Upper lobe of left lung (tissue), 6 donors: ENCODE measurements around the gene ADAMTS16. TPM values are rescaled to one million over a fixed set of nuclear protein-coding genes. Genes with fewer than 3 reads are reported as not detected.

ENCODE experiments used
- ATAC-seq, 2 donors: fragments of 200-7000 bp; cut with Tn5 transposase; one replicate each; pipeline ENCODE4 v1.9.1; 2022; ENCODE audit warnings: mild to moderate bottlenecking in 2 of 2, moderate library complexity in 2 of 2; ENCODE audit not compliant: low FRiP score in 2 of 2
- DNase-seq, 2 donors: peaks; one replicate each; pipeline ENCODE4 v3.0.0-alpha.2; 2019 to 2020
- H3K27ac ChIP-seq, 4 donors: fragments of 200-600 bp; sonication (generic); one replicate each; pipeline ENCODE4 v1.5.1; 2016 to 2019
- H3K27me3 ChIP-seq, 4 donors: fragments of 200-600 bp; sonication (generic); one replicate each; pipeline ENCODE4 v1.5.1; 2017 to 2019
- H3K36me3 ChIP-seq, 4 donors: fragments of 200-600 bp; sonication (generic); one replicate each; pipeline ENCODE4 v1.5.1; 2016 to 2019
- H3K4me1 ChIP-seq, 4 donors: fragments of 200-600 bp; sonication (generic); one replicate each; pipeline ENCODE4 v1.5.1; 2018 to 2019
- H3K4me3 ChIP-seq, 4 donors: fragments of 200-600 bp; sonication (generic); one replicate each; pipeline ENCODE4 v1.5.1; 2017 to 2019; ENCODE audit warnings: mild to moderate bottlenecking in 2 of 4, moderate library complexity in 1 of 4
- H3K9me3 ChIP-seq, 4 donors: fragments of 200-600 bp; sonication (generic); one replicate each; pipeline ENCODE4 v1.5.1; 2018 to 2019
- CTCF ChIP-seq, 6 experiments: fragments of 450-650 bp in 4 of 6; fragments of 200-600 bp in 2 of 6; sonication (generic) in 2 of 6; IDR thresholded peaks; one replicate each; pipeline ENCODE4 v1.5.1; 2016 to 2019; ENCODE audit warnings: antibody characterized with exemption in 6 of 6
- EP300 ChIP-seq, 4 donors: sonication (generic); formaldehyde crosslinking; IDR thresholded peaks; one replicate each; pipeline ENCODE4 v1.5.1; 2017; ENCODE audit warnings: antibody characterized with exemption in 4 of 4, control low read depth in 2 of 4
- POLR2A ChIP-seq, 4 donors: fragments of 450-650 bp; IDR thresholded peaks; one replicate each; pipeline ENCODE4 v1.5.1; 2016 to 2017; ENCODE audit warnings: antibody characterized with exemption in 4 of 4, mild to moderate bottlenecking in 2 of 4
- POLR2AphosphoS5 ChIP-seq, 2 donors: sonication (generic); formaldehyde crosslinking; IDR thresholded peaks; one replicate each; pipeline ENCODE4 v1.5.1; 2017; ENCODE audit warnings: antibody characterized with exemption in 2 of 2
- WGBS, 2 donors: methylation state at CpG; one replicate each; pipeline ENCODE4 v1.1.5; 2017 to 2018; 5-methylcytosine and 5-hydroxymethylcytosine counted together
- total RNA-seq, 6 donors: library from RNA; depleted of rRNA in 4 of 6; stranded (reverse); fragments of >200 nt in 4 of 6; gene quantifications; one replicate each; pipeline versions ENCODE4 v1.1.0 to v1.2.1, GENCODE V29; 2016 to 2021
- donor health status: DM: no; HTN: no; CAD: no; lungs with moderate emphysema.
- donor health status: DM: no; HTN: yes; CAD: no; lungs with severe emphysema.

ADAMTS16 gene
- total RNA-seq, 6 donors from 2014 or later = 0.29 to 3.0 TPM; not detected in 4

DNA sequence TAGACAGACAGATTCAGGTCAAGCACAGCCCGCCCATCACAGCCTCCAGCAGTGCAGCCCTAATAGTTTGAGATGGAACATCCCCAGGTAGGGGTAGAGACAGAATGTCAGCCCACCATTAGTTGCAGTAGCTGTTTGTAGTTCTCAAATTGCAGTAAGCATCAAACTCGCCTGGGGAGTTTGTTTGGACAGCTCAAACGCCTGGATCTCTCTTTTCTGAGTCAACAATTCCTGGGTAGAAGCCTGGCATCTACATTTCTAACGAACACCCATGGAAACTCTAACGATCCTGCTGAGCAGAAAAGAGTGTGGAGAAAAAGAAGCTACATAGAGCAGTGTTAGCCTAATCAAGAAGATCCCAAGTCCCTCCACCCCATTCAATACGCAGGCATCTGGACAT lies 59.4 kb downstream of the ADAMTS16 start:
- H3K27ac ChIP-seq = no peak overlapping the region
- 49% methylated on average over 6 of the region's 6 CpGs for WGBS, 2 donors
- no peaks in the 10 kb centered on the region for H3K36me3 ChIP-seq
- H3K27me3 ChIP-seq = no peaks in the 10 kb centered on the region
- H3K4me1 ChIP-seq = no peaks in the 10 kb centered on the region
- no peak for TF ChIP-seq POLR2A (IDR thresholded peaks at IDR 0.05)
- no peak for TF ChIP-seq CTCF (IDR thresholded peaks at IDR 0.05)
- TF ChIP-seq POLR2AphosphoS5 (IDR thresholded peaks at IDR 0.05) = no peak
- no peak for TF ChIP-seq EP300 (IDR thresholded peaks at IDR 0.05)
- DNase-seq (no peak), ATAC-seq (no peak)
- H3K4me3 ChIP-seq = no peak overlapping the region
- H3K9me3 ChIP-seq = no peaks in the 10 kb centered on the region

GRCh38 chr5:5200133-5200532 lies 60.0 kb downstream of the ADAMTS16 start:
- Histone ChIP-seq H3K36me3 (no peaks in the 10 kb centered on the region), H3K4me3 (no peak overlapping the region), H3K27ac (no peak overlapping the region), H3K9me3 (no peaks in the 10 kb centered on the region), H3K4me1 (no peaks in the 10 kb centered on the region), H3K27me3 (no peaks in the 10 kb centered on the region)
- ATAC-seq (no peak), DNase-seq (no peak)
- 86 to 87% methylated on average over 5 of the region's 5 CpGs for WGBS, 2 donors
- TF ChIP-seq CTCF (IDR thresholded peaks at IDR 0.05) = no peak
- TF ChIP-seq POLR2A (IDR thresholded peaks at IDR 0.05) = no peak
- TF ChIP-seq EP300 (IDR thresholded peaks at IDR 0.05) = no peak
- no peak for TF ChIP-seq POLR2AphosphoS5 (IDR thresholded peaks at IDR 0.05)

GRCh38 chr5:5202321-5202720 lies 62.2 kb downstream of the ADAMTS16 start:
- no peak overlapping the region for H3K27ac ChIP-seq
- no peaks in the 10 kb centered on the region for H3K9me3 ChIP-seq
- TF ChIP-seq CTCF (IDR thresholded peaks at IDR 0.05) (no peak), POLR2AphosphoS5 (IDR thresholded peaks at IDR 0.05) (no peak), POLR2A (IDR thresholded peaks at IDR 0.05) (no peak)
- ATAC-seq (no peak), DNase-seq (no peak)
- WGBS, 2 donors = 42% methylated on average over 2 of the region's 2 CpGs
- H3K4me3 ChIP-seq = no peak overlapping the region
- no peaks in the 10 kb centered on the region for H3K36me3 ChIP-seq
- H3K4me1 ChIP-seq = no peaks in the 10 kb centered on the region
- H3K27me3 ChIP-seq = no peaks in the 10 kb centered on the region

- Histone ChIP-seq H3K36me3 (no peaks in the 10 kb centered on the region), H3K9me3 (no peaks in the 10 kb centered on the region), H3K4me3 (no peak overlapping the region), H3K27me3 (no peaks in the 10 kb centered on the region), H3K4me1 (no peaks in the 10 kb centered on the region), H3K27ac (no peak overlapping the region)
- WGBS, 2 donors = 83% methylated on average over 2 of the region's 2 CpGs
- ATAC-seq = peak in 1 of 2 donors; percentile 54
- TF ChIP-seq POLR2AphosphoS5 (IDR thresholded peaks at IDR 0.05) (no peak), CTCF (IDR thresholded peaks at IDR 0.05) (no peak), EP300 (IDR thresholded peaks at IDR 0.05) (no peak), POLR2A (IDR thresholded peaks at IDR 0.05) (no peak)
- DNase-seq = no peak
Observed at GRCh38 chr5:5203451-5203850, 63.3 kb downstream of the ADAMTS16 start.

DNA sequence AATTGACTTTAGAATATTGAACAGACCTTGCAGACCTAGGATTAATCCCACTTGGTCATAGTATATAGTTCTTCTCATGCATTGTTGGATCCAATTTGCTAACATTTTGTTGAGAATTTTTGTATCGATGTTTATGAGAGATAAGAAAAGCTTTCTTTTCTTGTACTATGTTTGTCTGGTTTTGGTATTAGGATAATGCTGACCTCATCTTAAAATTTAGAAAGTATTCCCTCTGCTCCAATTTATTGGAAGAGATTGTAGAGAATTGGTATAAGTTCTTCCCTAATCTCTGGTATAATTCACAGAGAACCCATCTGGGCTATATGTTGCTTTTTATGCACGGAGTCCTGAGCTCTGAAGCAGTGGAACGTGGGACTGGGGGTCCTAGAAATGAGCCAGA lies 67.7 kb downstream of the ADAMTS16 start:
- 82 to 84% methylated on average over 3 of the region's 3 CpGs for WGBS, 2 donors
- H3K27ac ChIP-seq = no peak overlapping the region
- TF ChIP-seq POLR2A (IDR thresholded peaks at IDR 0.05) (no peak), CTCF (IDR thresholded peaks at IDR 0.05) (no peak)
- no peaks in the 10 kb centered on the region for H3K36me3 ChIP-seq
- no peak for DNase-seq
- no peaks in the 10 kb centered on the region for H3K9me3 ChIP-seq
- H3K4me3 ChIP-seq = no peak overlapping the region
- ATAC-seq = no peak
- H3K27me3 ChIP-seq = no peaks in the 10 kb centered on the region
- no peaks in the 10 kb centered on the region for H3K4me1 ChIP-seq
